BJ (cell line): ENCODE measurements around the gene RAB35. TPM values are rescaled to one million over a fixed set of nuclear protein-coding genes. Genes with fewer than 3 reads are reported as not detected.

Experiments
- CTCF ChIA-PET: fragments of 350-600 bp; formaldehyde crosslinking; extraction: SDS; loops from one replicate; lab custom pipeline; 2021; ENCODE audit warnings: antibody characterized with exemption, inconsistent platforms; lab: Yijun Ruan, JAX
- POLR2A ChIA-PET: fragments of 300-600 bp; sonication (Branson Sonifier 250); formaldehyde crosslinking; extraction: SDS; loops from one replicate; lab custom pipeline; 2021; ENCODE audit warnings: antibody characterized with exemption; lab: Charles Lee
- DNase-seq: peaks from one replicate; pipeline ENCODE4 v3.0.0-alpha.2; 2011; ENCODE audit warnings: low read depth
- H3K27me3 ChIP-seq: 2 replicates; pipeline ENCODE4 v1.6.0; 2011; ENCODE audit warnings: low read length; ENCODE audit not compliant: control insufficient read depth, insufficient read depth
- H3K36me3 ChIP-seq: 2 replicates; pipeline ENCODE4 v1.5.1; 2011; ENCODE audit warnings: low read length; ENCODE audit not compliant: control insufficient read depth, insufficient read depth
- H3K4me3 ChIP-seq: 2 replicates; pipeline ENCODE4 v1.5.1; 2011; ENCODE audit warnings: low read depth, mild to moderate bottlenecking, control low read depth, low read length
- CTCF ChIP-seq: IDR thresholded peaks from 2 replicates; pipeline ENCODE4 v1.5.1; 2011; ENCODE audit warnings: low read depth, mild to moderate bottlenecking, control low read depth, inconsistent platforms, low read length, moderate library complexity; ENCODE audit not compliant: insufficient read depth
- polyA plus RNA-seq: library from polyadenylated mRNA; depleted of rRNA; stranded (reverse); fragments of >200 nt; gene quantifications from 2 replicates; pipeline ENCODE4 v1.2.3, GENCODE V29; 2011

RAB35 gene
- polyA plus RNA-seq, 1 experiment, result 50.3 TPM

- H3K4me3 ChIP-seq, result no peak overlapping the region
- H3K36me3 ChIP-seq, result peaks cover 51% of the 10 kb centered on the region
- DNase-seq, result no peak
- H3K27me3 ChIP-seq, result no peaks in the 10 kb centered on the region
- CTCF ChIA-PET, result no interaction called here
- POLR2A ChIA-PET, result no interaction called here
- no peak for TF ChIP-seq CTCF
Observed at GRCh38 chr12:120130011-120130410, 13.5 kb upstream of the RAB35 start.

- DNase-seq, result no peak
- ChIA-PET CTCF (no interaction called here), POLR2A (no interaction called here)
- no peak for TF ChIP-seq CTCF
- no peak overlapping the region for H3K4me3 ChIP-seq
- peaks cover 28% of the 10 kb centered on the region for H3K36me3 ChIP-seq
- no peaks in the 10 kb centered on the region for H3K27me3 ChIP-seq
Observed at GRCh38 chr12:120126635-120127005, 10.1 kb upstream of the RAB35 start.

- Histone ChIP-seq H3K27me3 (no peaks in the 10 kb centered on the region), H3K36me3 (peaks cover 23% of the 10 kb centered on the region), H3K4me3 (no peak overlapping the region)
- POLR2A ChIA-PET, result no interaction called here
- no peak for DNase-seq
- CTCF ChIA-PET, result no interaction called here
- no peak for TF ChIP-seq CTCF
Observed at GRCh38 chr12:120125792-120126634, 9.5 kb upstream of the RAB35 start.

- Histone ChIP-seq H3K27me3 (no peaks in the 10 kb centered on the region), H3K36me3 (peaks cover 14% of the 10 kb centered on the region), H3K4me3 (no peak overlapping the region)
- DNase-seq, result no peak
- ChIA-PET CTCF (no interaction called here), POLR2A (no interaction called here)
- TF ChIP-seq CTCF, result no peak
Observed at GRCh38 chr12:120125029-120125428, 8.5 kb upstream of the RAB35 start.

- ChIA-PET POLR2A (no interaction called here), CTCF (no interaction called here)
- TF ChIP-seq CTCF, result no peak
- no peak for DNase-seq
- H3K4me3 ChIP-seq, result no peak overlapping the region
- no peaks in the 10 kb centered on the region for H3K27me3 ChIP-seq
- H3K36me3 ChIP-seq, result no peaks in the 10 kb centered on the region
Observed at GRCh38 chr12:120121766-120122293, 5.3 kb upstream of the RAB35 start.
